ENCODE measurements around the gene ITIH2.

- TF ChIP-seq CTCF (IDR thresholded peaks at IDR 0.05; ENCODE audit: low read depth, low read length) (no peak), EZH2phosphoT487 (IDR thresholded peaks at IDR 0.05; ENCODE audit: low read depth) (no peak)
These were observed 94.5 kb downstream of the ITIH2 start for GRCh38 chr10:7797582-7797981.
